DND-41 (cell line): ENCODE results near the gene TMEM97.

Experiments used
- CTCF ChIP-seq: IDR thresholded peaks from 2 replicates; pipeline ENCODE4 v1.5.1; 2012; ENCODE audit warnings: borderline replicate concordance, low read length, moderate library complexity, mild to moderate bottlenecking; ENCODE audit not compliant: poor library complexity, severe bottlenecking; ENCODE audit errors: extremely low read depth
- EZH2 ChIP-seq: IDR thresholded peaks from 3 replicates; pipeline ENCODE4 v1.6.1; 2012; ENCODE audit warnings: borderline replicate concordance, low read depth, mild to moderate bottlenecking, moderate library complexity, low read length, inconsistent platforms; ENCODE audit not compliant: severe bottlenecking

GRCh38 chr17:28357061-28357900 is 38.3 kb downstream of the TMEM97 start, which contains the start of gene POLDIP2:
- TF ChIP-seq CTCF (no peak), EZH2 (no peak)
